Lower leg skin (tissue), 3 donors: Measurements from ENCODE around the gene KIAA1671.

ENCODE experiments used
- CTCF ChIP-seq, 3 donors: fragments of 450-650 bp; IDR thresholded peaks; one replicate each; pipeline ENCODE4 v1.5.1; 2016; ENCODE audit warnings: antibody characterized with exemption in 3 of 3, mild to moderate bottlenecking in 3 of 3, moderate library complexity in 2 of 3
- POLR2A ChIP-seq, 2 donors: fragments of 450-650 bp; IDR thresholded peaks; one replicate each; pipeline ENCODE4 v1.6.1; 2016 to 2017; ENCODE audit warnings: antibody characterized with exemption in 2 of 2, mild to moderate bottlenecking in 1 of 2, moderate library complexity in 1 of 2

GRCh38 chr22:24937114-24937513, 15.4 kb upstream of the KIAA1671 start:
- TF ChIP-seq CTCF (IDR thresholded peaks at IDR 0.05) (no peak), POLR2A (IDR thresholded peaks at IDR 0.05) (no peak)
